ENCODE data around the gene PGAM2.

PGAM2 gene

GRCh38 chr7:44051611-44052220 lies 13.7 kb downstream of the PGAM2 start:
- Histone ChIP-seq H3K27me3 (replicated peaks; ENCODE audit: control insufficient read depth, insufficient read depth, low read length) (no peaks in the 10 kb centered on the region), H3K36me3 (ENCODE audit: control insufficient read depth, insufficient read depth, low read length) (peaks cover 32% of the 10 kb centered on the region), H3K4me3 (replicated peaks; ENCODE audit: low read depth, low read length) (no peak overlapping the region)
- no peak for DNase-seq (ENCODE audit: extremely low read depth, insufficient read length)
- no peak for TF ChIP-seq CTCF (IDR thresholded peaks at IDR 0.05; ENCODE audit: insufficient read depth, low read length, poor library complexity, severe bottlenecking)

- H3K27me3 ChIP-seq (replicated peaks; ENCODE audit: control insufficient read depth, insufficient read depth, low read length): no peaks in the 10 kb centered on the region
- no peak for DNase-seq (ENCODE audit: extremely low read depth, insufficient read length)
- TF ChIP-seq CTCF (IDR thresholded peaks at IDR 0.05; ENCODE audit: insufficient read depth, low read length, poor library complexity, severe bottlenecking): no peak
- H3K4me3 ChIP-seq (replicated peaks; ENCODE audit: low read depth, low read length): no peak overlapping the region
- peaks cover 27% of the 10 kb centered on the region for H3K36me3 ChIP-seq (ENCODE audit: control insufficient read depth, insufficient read depth, low read length)
Measured at GRCh38 chr7:44050915-44051560, 14.3 kb downstream of the PGAM2 start.

- Histone ChIP-seq H3K36me3 (ENCODE audit: control insufficient read depth, insufficient read depth, low read length) (peaks cover 26% of the 10 kb centered on the region), H3K4me3 (replicated peaks; ENCODE audit: low read depth, low read length) (no peak overlapping the region)
Measured at GRCh38 chr7:44050121-44050914, 15.0 kb downstream of the PGAM2 start.

GRCh38 chr7:44048031-44048795 lies 17.2 kb downstream of the PGAM2 start:
- no peaks in the 10 kb centered on the region for H3K27me3 ChIP-seq (replicated peaks; ENCODE audit: control insufficient read depth, insufficient read depth, low read length)
- peaks cover 26% of the 10 kb centered on the region for H3K36me3 ChIP-seq (ENCODE audit: control insufficient read depth, insufficient read depth, low read length)
- no peak for TF ChIP-seq CTCF (IDR thresholded peaks at IDR 0.05; ENCODE audit: insufficient read depth, low read length, poor library complexity, severe bottlenecking)

More at GRCh38 chr7:44050121-44050914, 15.0 kb downstream of the PGAM2 start:
- TF ChIP-seq CTCF (IDR thresholded peaks at IDR 0.05; ENCODE audit: insufficient read depth, low read length, poor library complexity, severe bottlenecking): no peak
- no peaks in the 10 kb centered on the region for H3K27me3 ChIP-seq (replicated peaks; ENCODE audit: control insufficient read depth, insufficient read depth, low read length)
- no peak for DNase-seq (ENCODE audit: extremely low read depth, insufficient read length)

GRCh38 chr7:44046321-44047061 lies 18.9 kb downstream of the PGAM2 start:
- DNase-seq (ENCODE audit: extremely low read depth, insufficient read length): peak; percentile 26

More at GRCh38 chr7:44048031-44048795, 17.2 kb downstream of the PGAM2 start:
- no peak for DNase-seq (ENCODE audit: extremely low read depth, insufficient read length)
- no peak overlapping the region for H3K4me3 ChIP-seq (replicated peaks; ENCODE audit: low read depth, low read length)

More at GRCh38 chr7:44046321-44047061, 18.9 kb downstream of the PGAM2 start:
- no peak for TF ChIP-seq CTCF (IDR thresholded peaks at IDR 0.05; ENCODE audit: insufficient read depth, low read length, poor library complexity, severe bottlenecking)
- H3K4me3 ChIP-seq (replicated peaks; ENCODE audit: low read depth, low read length): peak overlapping the region; percentile 98
- H3K36me3 ChIP-seq (ENCODE audit: control insufficient read depth, insufficient read depth, low read length): peaks cover 17% of the 10 kb centered on the region
- H3K27me3 ChIP-seq (replicated peaks; ENCODE audit: control insufficient read depth, insufficient read depth, low read length): no peaks in the 10 kb centered on the region
